ENCODE data around the gene HECW1.

The HECW1 gene

GRCh38 chr7:43444711-43445578, 332.5 kb downstream of the HECW1 start:
- no peak for DNase-seq

DNA sequence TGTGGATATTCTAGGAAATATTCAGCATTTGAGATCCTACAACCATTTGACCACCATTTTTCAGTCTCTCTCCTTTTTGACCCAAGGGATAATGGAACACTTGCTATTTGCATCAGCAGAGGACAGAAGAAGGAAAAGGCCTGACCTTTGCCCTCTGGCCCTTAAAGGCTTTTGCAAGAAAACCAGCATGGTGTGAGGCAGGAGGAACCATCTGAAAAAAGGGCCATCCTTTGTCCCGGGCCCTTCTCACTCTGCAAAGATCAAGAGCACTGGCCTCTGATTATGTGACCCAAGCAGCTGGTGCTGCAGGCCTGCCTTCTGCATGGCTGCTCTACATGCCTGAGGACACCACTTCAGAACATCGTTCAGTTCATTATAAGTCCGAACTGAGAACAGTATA, 337.1 kb downstream of the HECW1 start:
- no peak for DNase-seq

- no peak for DNase-seq
Measured at GRCh38 chr7:43450894-43451293, 338.4 kb downstream of the HECW1 start.

- no peak for DNase-seq
Measured at GRCh38 chr7:43454936-43455518, 342.6 kb downstream of the HECW1 start.

- no peak for DNase-seq
Measured at GRCh38 chr7:43456200-43456599, 343.8 kb downstream of the HECW1 start.

GRCh38 chr7:43458330-43459018, 346.0 kb downstream of the HECW1 start:
- DNase-seq, result no peak

DNA sequence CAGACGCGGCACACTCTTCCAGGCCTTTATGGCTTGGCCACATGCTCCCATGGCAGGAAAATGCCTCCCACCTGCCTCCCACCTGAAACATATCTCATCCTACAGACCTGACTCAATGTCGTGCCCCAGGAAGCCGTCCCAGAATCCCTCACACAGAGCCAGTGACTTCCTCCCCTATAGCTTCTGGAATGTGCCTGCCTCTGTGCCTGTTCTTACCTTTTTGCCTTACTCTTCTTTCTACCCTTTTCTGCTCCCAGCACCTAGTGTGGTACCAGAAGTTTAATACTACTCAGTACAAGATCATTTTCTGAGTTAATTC, 346.5 kb downstream of the HECW1 start:
- no peak for DNase-seq

GRCh38 chr7:43460733-43461348, 348.4 kb downstream of the HECW1 start:
- DNase-seq, result no peak

DNA sequence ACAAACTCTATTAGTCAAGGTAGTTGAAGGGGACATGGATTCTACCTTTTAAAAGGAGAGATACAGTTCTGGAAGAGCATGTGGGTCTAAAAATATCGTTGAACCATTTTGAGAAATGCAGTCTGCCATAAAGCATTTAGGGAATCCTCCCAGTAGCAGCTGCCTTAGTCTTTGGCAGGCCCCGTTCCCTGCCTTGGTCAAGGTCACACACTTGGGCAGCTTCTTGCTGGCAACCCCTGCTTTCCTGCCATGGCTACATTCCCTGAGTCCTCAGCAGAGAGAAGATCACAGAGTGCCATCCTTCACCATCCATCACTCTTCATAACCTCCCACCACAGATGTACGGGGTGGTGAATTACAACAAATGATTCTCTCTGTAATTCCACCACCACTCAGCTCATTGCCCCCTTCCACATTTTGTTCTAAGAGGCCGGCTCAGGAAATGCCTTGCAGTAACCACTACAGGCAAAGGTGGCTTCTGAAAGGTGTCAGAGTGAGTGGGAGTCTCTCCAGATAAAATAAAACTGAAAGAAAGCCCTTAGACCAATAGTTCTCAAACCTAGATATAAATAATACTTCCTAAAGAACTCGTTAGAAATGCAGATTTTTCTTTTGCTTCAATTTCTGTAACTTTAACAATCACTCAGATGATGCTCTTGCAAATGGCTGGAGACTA, 349.0 kb downstream of the HECW1 start:
- DNase-seq, result no peak

GRCh38 chr7:43462836-43463235, 350.4 kb downstream of the HECW1 start:
- DNase-seq, result no peak

DNA sequence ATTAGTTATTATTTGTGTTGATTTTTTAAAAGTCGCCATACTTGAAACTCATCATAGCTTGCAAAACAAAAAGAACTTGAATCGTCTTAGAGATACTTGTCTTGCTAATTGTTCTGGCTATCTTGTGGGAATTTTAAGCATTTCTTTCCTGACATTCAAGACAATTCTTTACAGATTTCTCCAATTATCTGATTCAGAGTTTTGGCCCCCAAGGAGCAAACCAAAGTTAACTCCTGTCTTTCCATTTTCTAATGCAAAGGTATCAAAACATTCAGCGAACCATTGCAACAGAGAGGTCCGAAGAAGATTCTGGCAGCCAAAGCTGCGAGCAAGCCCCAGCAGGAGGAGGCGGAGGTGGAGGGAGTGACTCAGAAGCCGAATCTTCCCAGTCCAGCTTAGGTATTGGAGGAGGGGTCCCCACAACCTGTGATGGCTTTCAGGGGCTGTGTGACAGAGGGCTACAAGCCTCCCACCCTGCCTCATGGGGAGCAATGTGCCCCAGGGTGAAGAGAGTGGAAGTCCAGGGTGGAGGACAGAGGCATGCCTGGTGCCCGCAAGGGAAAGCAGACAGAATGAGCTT, 351.0 kb downstream of the HECW1 start:
- no peak for DNase-seq

DNA sequence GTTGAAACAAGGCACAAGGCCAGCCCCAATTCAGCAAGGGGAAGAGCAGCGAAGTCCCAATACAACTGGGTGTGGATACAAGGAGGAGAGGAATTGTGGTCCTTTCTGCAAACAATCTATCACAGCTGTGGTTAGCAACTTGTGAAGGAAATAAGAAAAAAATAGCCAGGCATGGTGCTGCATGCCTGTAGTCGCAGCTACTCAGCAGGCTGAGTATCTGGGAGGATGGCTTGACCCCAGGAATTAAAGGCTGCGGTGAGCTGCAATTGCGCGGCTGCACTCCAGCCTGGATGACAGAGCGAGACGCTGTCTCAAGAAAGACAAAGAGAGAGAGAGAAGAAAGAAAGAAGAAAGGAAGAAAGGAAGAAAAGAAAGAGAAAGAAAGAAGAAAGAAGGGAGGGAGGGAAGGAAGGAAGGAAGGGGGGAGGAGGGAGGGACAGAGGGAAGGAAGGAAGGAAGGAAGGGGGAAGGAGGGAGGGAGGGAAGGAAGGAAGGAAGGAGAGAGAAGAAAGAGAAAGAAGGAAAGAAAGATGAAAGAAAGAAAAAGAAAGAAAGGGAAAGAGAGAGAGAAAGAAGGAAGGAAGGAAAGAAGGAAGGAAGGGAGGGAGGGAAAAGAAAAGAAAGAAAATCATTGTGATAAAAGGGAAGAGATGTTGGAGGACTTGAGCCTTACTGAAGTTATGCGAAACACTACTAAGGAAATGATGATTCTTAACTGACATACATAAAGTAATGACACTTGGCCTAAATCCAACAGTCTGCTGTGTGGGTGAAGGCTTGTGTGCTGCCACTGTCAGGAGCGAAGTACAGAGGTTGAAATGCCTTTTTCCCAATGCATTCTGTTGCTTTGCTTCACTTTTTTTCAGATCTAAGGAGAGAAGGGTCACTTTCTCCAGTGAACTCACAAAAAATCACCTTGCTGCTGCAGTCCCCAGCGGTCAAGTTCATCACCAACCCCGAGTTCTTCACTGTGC, 353.4 kb downstream of the HECW1 start:
- no peak for DNase-seq

DNA sequence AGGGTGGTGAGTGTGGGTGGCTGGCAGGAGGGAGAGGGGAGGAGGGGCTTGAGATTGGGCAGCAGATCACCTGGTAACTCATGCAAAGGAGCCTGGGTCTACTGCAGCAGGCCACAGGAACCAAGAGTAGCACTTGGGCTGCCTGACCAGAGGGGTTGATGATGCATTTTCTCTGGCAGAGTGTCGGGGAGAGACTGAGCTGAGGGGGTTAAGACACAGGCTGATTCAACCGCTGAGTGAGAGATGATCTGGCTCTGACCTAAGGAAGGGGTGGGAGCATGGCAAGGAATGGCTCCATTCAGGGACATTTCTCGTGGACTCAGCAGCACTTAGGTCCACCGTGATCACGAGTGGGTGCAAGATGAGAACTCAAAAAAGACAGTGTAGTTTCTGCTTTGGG, 355.0 kb downstream of the HECW1 start:
- DNase-seq, result no peak

- no peak for DNase-seq
Measured at GRCh38 chr7:43467846-43468245, 355.4 kb downstream of the HECW1 start.

DNA sequence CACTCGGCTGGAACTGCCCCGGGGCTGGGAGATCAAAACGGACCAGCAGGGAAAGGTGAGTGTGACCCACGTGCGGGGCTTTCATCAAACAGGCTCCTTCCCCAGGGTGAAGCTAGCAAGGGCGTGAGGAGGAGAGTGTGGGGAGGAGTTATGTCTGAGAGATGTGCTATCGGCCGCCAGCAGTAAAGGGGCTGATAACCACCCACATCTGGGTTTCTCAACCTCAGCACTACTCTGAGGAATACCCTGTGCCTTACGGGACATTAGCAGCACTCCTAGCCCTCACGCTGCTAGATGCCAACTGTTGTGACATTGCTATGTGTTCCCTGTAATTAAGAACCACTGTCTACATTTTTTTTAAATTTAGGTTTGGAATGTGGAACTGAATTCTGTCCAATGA, 356.6 kb downstream of the HECW1 start:
- no peak for DNase-seq

DNA sequence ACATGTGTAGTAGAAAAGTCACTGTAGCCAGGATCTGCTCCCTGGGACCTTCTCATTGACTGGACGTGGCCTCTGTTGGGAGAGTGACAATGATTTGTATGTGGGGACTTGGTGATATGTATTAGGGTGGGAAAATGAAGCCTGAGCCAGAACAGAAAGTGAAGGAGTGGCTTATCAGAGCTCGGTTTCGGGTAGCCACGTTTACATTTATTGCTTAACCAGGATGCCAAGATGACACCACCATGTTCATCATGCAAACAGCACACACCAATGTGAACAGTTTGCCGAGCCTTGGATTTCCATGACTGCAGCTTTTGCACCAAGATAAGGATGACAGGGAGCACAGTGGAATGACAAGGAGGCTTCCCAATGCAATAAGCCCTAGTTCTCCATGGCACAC, 357.7 kb downstream of the HECW1 start:
- DNase-seq, result no peak

DNA sequence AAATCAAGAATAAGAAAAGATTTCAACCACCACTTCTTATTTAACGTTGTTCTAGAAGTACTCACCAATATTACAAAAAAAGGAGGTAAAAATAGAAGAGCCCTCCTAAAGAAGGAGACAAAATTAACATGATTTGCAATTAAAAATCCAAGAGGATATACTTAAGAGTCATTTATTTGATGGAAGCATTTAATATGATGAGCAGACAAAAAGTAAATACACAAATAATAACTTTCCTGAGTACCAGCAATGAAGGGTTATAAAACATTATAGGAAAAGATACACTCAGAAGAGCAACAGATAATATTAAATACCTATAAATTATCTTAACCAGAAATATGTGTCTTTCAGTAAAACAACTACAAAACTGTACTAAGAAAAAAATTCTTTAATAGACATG, 363.5 kb downstream of the HECW1 start:
- DNase-seq, result no peak

GRCh38 chr7:43476896-43477295, 364.4 kb downstream of the HECW1 start:
- DNase-seq, result no peak

- no peak for DNase-seq
Measured at GRCh38 chr7:43479042-43479441, 366.6 kb downstream of the HECW1 start.

DNA sequence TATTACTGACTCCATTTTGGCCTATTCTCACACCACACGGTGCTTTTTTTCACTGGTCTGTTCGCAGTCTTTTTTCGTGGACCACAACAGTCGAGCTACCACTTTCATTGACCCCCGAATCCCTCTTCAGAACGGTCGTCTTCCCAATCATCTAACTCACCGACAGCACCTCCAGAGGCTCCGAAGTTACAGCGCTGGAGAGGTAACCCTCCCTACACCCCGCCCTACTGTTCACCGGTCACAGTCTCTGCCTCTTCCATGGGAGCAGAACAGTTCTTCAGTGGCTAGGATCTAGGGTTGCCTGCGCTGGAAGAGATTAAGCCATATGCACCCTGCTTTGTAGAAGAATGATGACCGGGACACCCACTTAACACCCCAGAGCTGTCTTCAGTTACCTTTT, 367.1 kb downstream of the HECW1 start:
- no peak for DNase-seq

DNA sequence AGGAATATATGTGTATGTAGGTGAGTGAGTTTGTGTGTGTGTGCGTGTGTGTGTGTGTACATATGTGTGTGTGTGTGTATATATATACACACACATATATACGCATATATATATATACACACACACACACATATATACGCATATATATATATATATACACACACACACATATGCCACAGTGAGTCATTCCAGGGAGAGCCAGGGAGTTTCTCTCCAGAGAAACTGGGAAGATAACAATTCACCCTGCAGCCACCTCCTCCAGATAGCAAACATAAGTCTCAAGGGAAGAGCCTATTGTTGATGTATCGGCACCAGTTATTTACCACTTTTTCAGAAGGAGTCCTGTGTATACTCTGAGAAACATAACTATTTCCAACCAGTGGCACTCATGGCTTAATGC, 368.1 kb downstream of the HECW1 start:
- no peak for DNase-seq

Data from CD4-positive, alpha-beta T cell treated with Interferon gamma for 1 hour (primary cell).